HCT116 (cell line): ENCODE data around the gene TNRC18. TPM values are rescaled to one million over a fixed set of nuclear protein-coding genes. Genes with fewer than 3 reads are reported as not detected.

Experiments
- ATAC-seq: fragments of 200-7000 bp; cut with Tn5 transposase; 2 replicates; pipeline ENCODE4 v1.9.1; 2020; ENCODE audit warnings: mild to moderate bottlenecking, moderate library complexity
- BruUV-seq: library from RNA; stranded (reverse); fragments of 400-500 nt; replicated peaks from 2 replicates; lab custom pipeline; 2021; lab: Mats Ljungman, UMichigan
- CTCF ChIA-PET: fragments of 300-600 bp; sonication (Branson Sonifier 250); formaldehyde crosslinking; loops from one replicate; lab custom pipeline; 2021; ENCODE audit warnings: antibody characterized with exemption; lab: Charles Lee
- POLR2A ChIA-PET: fragments of 300-600, 350-600 bp; sonication (Branson Sonifier 250); formaldehyde crosslinking; loops from one replicate; lab custom pipeline; 2021; ENCODE audit warnings: antibody characterized with exemption; lab: Charles Lee
- RAD21 ChIA-PET, 2 experiments: fragments of 300-600 bp; sonication (Branson Sonifier 250); formaldehyde crosslinking; loops; one replicate each; lab custom pipeline; 2023; ENCODE audit warnings: low total read pairs in 2 of 2; ENCODE audit not compliant: uncharacterized antibody in 2 of 2, unreplicated experiment in 2 of 2, low non-redundant PET in 1 of 2; lab: Charles Lee
- DNase-seq: peaks from one replicate; pipeline ENCODE4 v3.0.0-alpha.2; 2010; ENCODE audit warnings: low read depth, low spot score
- H2AFZ ChIP-seq: fragments of 200-600 bp; shearing (Covaris generic), sonication (generic); 2 replicates; pipeline ENCODE4 v1.6.1; 2017; ENCODE audit warnings: low read depth, mixed run types, mixed read lengths, antibody characterized with exemption, low read length; ENCODE audit not compliant: poor library complexity, severe bottlenecking
- H3K27ac ChIP-seq: 2 replicates; pipeline ENCODE4 v1.5.1; 2012; ENCODE audit warnings: low read depth, low read length
- H3K27me3 ChIP-seq: fragments of 200-600 bp; sonication (generic); 2 replicates; pipeline ENCODE4 v1.6.1; 2016; ENCODE audit warnings: mixed run types, low read length, mixed read lengths; ENCODE audit not compliant: insufficient read depth
- H3K36me3 ChIP-seq, 2 experiments: fragments of 200-500 bp in 1 of 2; fragments of 200-600 bp in 1 of 2; sonication (Bioruptor generic) in 1 of 2; sonication (generic) in 1 of 2; 2 replicates each; pipeline versions ENCODE4 v1.5.1 to v1.6.1; 2014 to 2016; ENCODE audit warnings: low read length in 2 of 2, inconsistent platforms in 1 of 2, mixed read lengths in 1 of 2, mixed run types in 1 of 2; ENCODE audit not compliant: insufficient read depth in 2 of 2, control insufficient read depth in 1 of 2
- H3K4me1 ChIP-seq, 2 experiments: fragments of 200-600 bp in 1 of 2; sonication (generic) in 1 of 2; 2 replicates each; pipeline versions ENCODE4 v1.5.1 to v1.6.1; 2012 to 2017; ENCODE audit warnings: low read length in 2 of 2, inconsistent platforms in 1 of 2, mild to moderate bottlenecking in 1 of 2, mixed read lengths in 1 of 2, mixed run types in 1 of 2, moderate library complexity in 1 of 2; ENCODE audit not compliant: insufficient read depth in 2 of 2, control insufficient read depth in 1 of 2
- H3K4me2 ChIP-seq: fragments of 200-600 bp; sonication (generic); 2 replicates; pipeline ENCODE4 v1.6.1; 2017; ENCODE audit warnings: mixed run types, low read length, mixed read lengths
- H3K4me3 ChIP-seq, 2 experiments: fragments of 200-600 bp in 1 of 2; sonication (generic) in 1 of 2; replicated peaks in 1 of 2; 2 replicates each; pipeline ENCODE4 v1.5.1; 2011 to 2016; ENCODE audit warnings: low read length in 2 of 2, control low read depth in 1 of 2, low read depth in 1 of 2, mild to moderate bottlenecking in 1 of 2, mixed read lengths in 1 of 2, mixed run types in 1 of 2
- H3K79me2 ChIP-seq: fragments of 200-600 bp; sonication (generic); 2 replicates; pipeline ENCODE4 v1.6.1; 2017; ENCODE audit warnings: mild to moderate bottlenecking, mixed run types, low read length, moderate library complexity, mixed read lengths; ENCODE audit not compliant: insufficient read depth
- H3K9ac ChIP-seq: fragments of 200-600 bp; sonication (generic); 2 replicates; pipeline ENCODE4 v1.6.1; 2016; ENCODE audit warnings: low read length, mixed read lengths
- H3K9me2 ChIP-seq: fragments of 200-600 bp; sonication (generic), shearing (Covaris generic); 2 replicates; pipeline ENCODE4 v1.6.1; 2017; ENCODE audit warnings: mixed run types, mild to moderate bottlenecking, moderate library complexity; ENCODE audit not compliant: insufficient read depth
- H3K9me3 ChIP-seq, 2 experiments: fragments of 200-500 bp in 1 of 2; fragments of 200-600 bp in 1 of 2; sonication (Bioruptor generic) in 1 of 2; sonication (generic) in 1 of 2; 2 replicates each; pipeline ENCODE4 v1.6.1; 2014 to 2017; ENCODE audit warnings: low read length in 2 of 2, mixed read lengths in 2 of 2, inconsistent platforms in 1 of 2, low read depth in 1 of 2, mild to moderate bottlenecking in 1 of 2, mixed run types in 1 of 2, moderate library complexity in 1 of 2; ENCODE audit not compliant: control insufficient read depth in 1 of 2, insufficient read depth in 1 of 2
- H4K20me1 ChIP-seq: fragments of 200-600 bp; sonication (generic), shearing (Covaris generic); 2 replicates; pipeline ENCODE4 v1.6.1; 2017; ENCODE audit warnings: mixed run types, mild to moderate bottlenecking, moderate library complexity; ENCODE audit not compliant: insufficient read depth
- CBX3 ChIP-seq: IDR thresholded peaks from 2 replicates; pipeline ENCODE4 v1.6.1; 2012; ENCODE audit warnings: low read depth
- EGR1 ChIP-seq: IDR thresholded peaks from 2 replicates; pipeline ENCODE4 v1.6.1; 2012; ENCODE audit warnings: low read depth
- ELF1 ChIP-seq: IDR thresholded peaks from 2 replicates; pipeline ENCODE4 v1.6.1; 2012; ENCODE audit warnings: low read depth, borderline replicate concordance
- EZH2 ChIP-seq: fragments of 200-600 bp; sonication (generic); IDR thresholded peaks from 2 replicates; pipeline ENCODE4 v1.6.1; 2017; ENCODE audit warnings: antibody characterized with exemption, mixed run types
- EZH2phosphoT487 ChIP-seq: fragments of 200-600 bp; IDR thresholded peaks from 2 replicates; pipeline ENCODE4 v1.6.1; 2018; ENCODE audit warnings: antibody characterized with exemption, borderline replicate concordance
- JUND ChIP-seq: IDR thresholded peaks from 2 replicates; pipeline ENCODE4 v1.6.1; 2012
- POLR2A ChIP-seq: IDR thresholded peaks from 2 replicates; pipeline ENCODE4 v1.7.0; 2011; ENCODE audit warnings: borderline replicate concordance; ENCODE audit not compliant: insufficient read depth, insufficient read length; ENCODE audit errors: extremely low read depth
- RAD21 ChIP-seq: IDR thresholded peaks from 2 replicates; pipeline ENCODE4 v1.6.1; 2012; ENCODE audit warnings: low read depth, mild to moderate bottlenecking
- SIN3A ChIP-seq: IDR thresholded peaks from 2 replicates; pipeline ENCODE4 v1.6.1; 2012; ENCODE audit warnings: low read depth
- TCF7L2 ChIP-seq: IDR thresholded peaks from 2 replicates; pipeline ENCODE4 v1.7.0; 2011; ENCODE audit warnings: borderline replicate concordance, inconsistent platforms; ENCODE audit not compliant: insufficient read depth, insufficient read length; ENCODE audit errors: extremely low read depth
- YY1 ChIP-seq: IDR thresholded peaks from 2 replicates; pipeline ENCODE4 v1.6.1; 2011; ENCODE audit warnings: low read length, low read depth, moderate library complexity, mild to moderate bottlenecking; ENCODE audit not compliant: insufficient replicate concordance; ENCODE audit errors: extremely low read depth
- ZBTB33 ChIP-seq: IDR thresholded peaks from 2 replicates; pipeline ENCODE4 v1.6.1; 2011; ENCODE audit warnings: mild to moderate bottlenecking, low read length, moderate library complexity; ENCODE audit not compliant: insufficient replicate concordance; ENCODE audit errors: extremely low read depth
- ZFX ChIP-seq: fragments of 450-650 bp; IDR thresholded peaks from 2 replicates; pipeline ENCODE4 v1.6.1; 2017
- ZNF274 ChIP-seq: fragments of 200-500 bp; sonication (Bioruptor generic); IDR thresholded peaks from 2 replicates; pipeline ENCODE4 v1.6.1; 2014; ENCODE audit warnings: mild to moderate bottlenecking, low read depth, low read length, inconsistent platforms
- intact Hi-C: fragments of 100-400 bp; cut with micrococcal nuclease; formaldehyde crosslinking; loops from 2 replicates; pipeline ENCODE4 v1.10.0; 2022
- total RNA-seq: library from RNA; stranded (reverse); gene quantifications from one replicate; pipeline ENCODE4 v1.2.1, GENCODE V29; 2021; ENCODE audit not compliant: unreplicated experiment
- TF ChIP-seq, protein P1 (sequence below): IDR thresholded peaks from 2 replicates; pipeline ENCODE4 v1.6.1; 2012; ENCODE audit warnings: low read depth
- TF ChIP-seq, protein P2 (sequence below): IDR thresholded peaks from 2 replicates; pipeline ENCODE4 v1.6.1; 2012

TNRC18 gene
- total RNA-seq, 1 experiment from 2014 or later, result 101 TPM

DNA sequence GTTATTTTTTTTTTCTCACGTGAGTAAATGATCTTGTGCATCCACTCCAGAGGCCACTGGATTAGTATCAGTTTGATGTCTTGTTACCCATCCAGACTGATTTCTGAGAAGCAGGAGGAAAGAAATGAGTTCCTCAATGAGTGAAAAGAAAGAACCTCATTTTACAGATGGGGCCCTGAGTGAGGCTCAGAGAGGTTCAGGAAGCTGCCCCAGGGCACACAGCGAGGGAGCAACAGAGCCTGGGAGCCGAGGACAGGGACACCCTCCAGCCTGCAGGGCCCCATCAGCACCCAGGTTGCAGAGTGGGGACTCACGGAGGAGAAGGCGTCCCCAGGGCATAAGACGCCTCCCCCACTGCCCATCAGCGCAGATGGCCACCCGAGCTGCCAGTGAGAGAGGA is 30.9 kb upstream of the TNRC18 start:
- TF ChIP-seq CBX3 (no peak), YY1 (no peak), TCF7L2 (no peak), JUND (no peak), EGR1 (no peak), ELF1 (no peak), EZH2 (no peak), ZFX (no peak), ZNF274 (no peak), EZH2phosphoT487 (no peak), ZBTB33 (no peak), SIN3A (no peak), POLR2A (no peak), RAD21 (no peak)
- TF ChIP-seq, protein P1, sequence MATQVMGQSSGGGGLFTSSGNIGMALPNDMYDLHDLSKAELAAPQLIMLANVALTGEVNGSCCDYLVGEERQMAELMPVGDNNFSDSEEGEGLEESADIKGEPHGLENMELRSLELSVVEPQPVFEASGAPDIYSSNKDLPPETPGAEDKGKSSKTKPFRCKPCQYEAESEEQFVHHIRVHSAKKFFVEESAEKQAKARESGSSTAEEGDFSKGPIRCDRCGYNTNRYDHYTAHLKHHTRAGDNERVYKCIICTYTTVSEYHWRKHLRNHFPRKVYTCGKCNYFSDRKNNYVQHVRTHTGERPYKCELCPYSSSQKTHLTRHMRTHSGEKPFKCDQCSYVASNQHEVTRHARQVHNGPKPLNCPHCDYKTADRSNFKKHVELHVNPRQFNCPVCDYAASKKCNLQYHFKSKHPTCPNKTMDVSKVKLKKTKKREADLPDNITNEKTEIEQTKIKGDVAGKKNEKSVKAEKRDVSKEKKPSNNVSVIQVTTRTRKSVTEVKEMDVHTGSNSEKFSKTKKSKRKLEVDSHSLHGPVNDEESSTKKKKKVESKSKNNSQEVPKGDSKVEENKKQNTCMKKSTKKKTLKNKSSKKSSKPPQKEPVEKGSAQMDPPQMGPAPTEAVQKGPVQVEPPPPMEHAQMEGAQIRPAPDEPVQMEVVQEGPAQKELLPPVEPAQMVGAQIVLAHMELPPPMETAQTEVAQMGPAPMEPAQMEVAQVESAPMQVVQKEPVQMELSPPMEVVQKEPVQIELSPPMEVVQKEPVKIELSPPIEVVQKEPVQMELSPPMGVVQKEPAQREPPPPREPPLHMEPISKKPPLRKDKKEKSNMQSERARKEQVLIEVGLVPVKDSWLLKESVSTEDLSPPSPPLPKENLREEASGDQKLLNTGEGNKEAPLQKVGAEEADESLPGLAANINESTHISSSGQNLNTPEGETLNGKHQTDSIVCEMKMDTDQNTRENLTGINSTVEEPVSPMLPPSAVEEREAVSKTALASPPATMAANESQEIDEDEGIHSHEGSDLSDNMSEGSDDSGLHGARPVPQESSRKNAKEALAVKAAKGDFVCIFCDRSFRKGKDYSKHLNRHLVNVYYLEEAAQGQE, result no peak
- TF ChIP-seq, protein P2, sequence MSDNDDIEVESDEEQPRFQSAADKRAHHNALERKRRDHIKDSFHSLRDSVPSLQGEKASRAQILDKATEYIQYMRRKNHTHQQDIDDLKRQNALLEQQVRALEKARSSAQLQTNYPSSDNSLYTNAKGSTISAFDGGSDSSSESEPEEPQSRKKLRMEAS, result no peak
- TF ChIP-seq, all 23 proteins: peak for 0
- Histone ChIP-seq H3K36me3 (no peaks in the 10 kb centered on the region), H3K79me2 (no peaks in the 10 kb centered on the region), H2AFZ (no peak overlapping the region), H3K4me3 (no peak overlapping the region), H3K9ac (no peak overlapping the region), H3K4me2 (no peak overlapping the region), H3K9me2 (no peaks in the 10 kb centered on the region), H4K20me1 (no peaks in the 10 kb centered on the region), H3K27ac (no peak overlapping the region), H3K27me3 (no peaks in the 10 kb centered on the region), H3K9me3 (no peaks in the 10 kb centered on the region), H3K4me1 (no peaks in the 10 kb centered on the region)
- no peak for DNase-seq
- ChIA-PET RAD21 (no interaction called here), CTCF (no interaction called here), POLR2A (no interaction called here)
- ATAC-seq, result no peak
- no TSS peak for BruUV-seq
- intact Hi-C loops, result no loop called here
